ENCODE data around the gene MRPL20.
"Not testable (repeated sequence)": the region's sequence is repeated elsewhere in the genome, so short reads cannot be mapped to it uniquely, and the experiment has no call there.

Gene MRPL20

GRCh38 chr1:1406821-1407635 is at the start of gene MRPL20:
TSS of gene MRPL20 (minus strand) at chr1:1407293. CDS start at chr1:1407217, 76 bp downstream.
- DNase-seq = peak; percentile 93 to 95

- DNase-seq = not testable (repeated sequence)
Observed at GRCh38 chr1:1456683-1457255, 49.7 kb upstream of the MRPL20 start.

- not testable (repeated sequence) for DNase-seq
Observed at GRCh38 chr1:1455934-1456333, 48.8 kb upstream of the MRPL20 start.

GRCh38 chr1:1455366-1455884 is 48.3 kb upstream of the MRPL20 start:
- DNase-seq = no peak

- DNase-seq = not testable (repeated sequence)
Observed at GRCh38 chr1:1454286-1455056, 47.4 kb upstream of the MRPL20 start.

GRCh38 chr1:1452882-1453281 is 45.8 kb upstream of the MRPL20 start:
- no peak for DNase-seq

- not testable (repeated sequence) for DNase-seq
Observed at GRCh38 chr1:1452365-1452739, 45.3 kb upstream of the MRPL20 start.

- DNase-seq = no peak
Observed at GRCh38 chr1:1451696-1452364, 44.7 kb upstream of the MRPL20 start.

GRCh38 chr1:1450616-1451015 is 43.5 kb upstream of the MRPL20 start:
- DNase-seq = not testable (repeated sequence)

- DNase-seq = no peak
Observed at GRCh38 chr1:1449099-1449739, 42.1 kb upstream of the MRPL20 start, which contains the start of gene ATAD3C. TSS of gene ATAD3C (plus strand) at chr1:1449689. CDS start at chr1:1450684, 995 bp downstream.

- DNase-seq = not testable (repeated sequence)
Observed at GRCh38 chr1:1446631-1447030, 39.5 kb upstream of the MRPL20 start.

GRCh38 chr1:1442069-1442770 is 35.1 kb upstream of the MRPL20 start:
- DNase-seq = no peak

GRCh38 chr1:1441002-1441888 is 34.2 kb upstream of the MRPL20 start:
- DNase-seq = peak; percentile 35 to 66

- no peak for DNase-seq
Observed at GRCh38 chr1:1440262-1441001, 33.3 kb upstream of the MRPL20 start.

- no peak for DNase-seq
Observed at GRCh38 chr1:1439546-1440261, 32.6 kb upstream of the MRPL20 start.

GRCh38 chr1:1438531-1439381 is 31.7 kb upstream of the MRPL20 start:
- no peak for DNase-seq

GRCh38 chr1:1437904-1438376 is 30.8 kb upstream of the MRPL20 start:
- DNase-seq = no peak

All from stimulated activated CD4-positive, alpha-beta T cell treated with anti-CD3 and anti-CD28 coated beads, Interleukin-4, amount 100 ng/mL, for 4 hours (primary cell).